Middle frontal gyrus (tissue), 1 donor: Measurements from ENCODE around the gene HKDC1.
"Not testable (repeated sequence)": the region's sequence is repeated elsewhere in the genome, so short reads cannot be mapped to it uniquely, and the experiment has no call there.

Experiments used
- DNase-seq: peaks from one replicate; pipeline ENCODE4 v3.0.0-alpha.2; 2015; ENCODE audit warnings: low spot score; ENCODE audit errors: extremely low spot score

HKDC1 gene, protein sequence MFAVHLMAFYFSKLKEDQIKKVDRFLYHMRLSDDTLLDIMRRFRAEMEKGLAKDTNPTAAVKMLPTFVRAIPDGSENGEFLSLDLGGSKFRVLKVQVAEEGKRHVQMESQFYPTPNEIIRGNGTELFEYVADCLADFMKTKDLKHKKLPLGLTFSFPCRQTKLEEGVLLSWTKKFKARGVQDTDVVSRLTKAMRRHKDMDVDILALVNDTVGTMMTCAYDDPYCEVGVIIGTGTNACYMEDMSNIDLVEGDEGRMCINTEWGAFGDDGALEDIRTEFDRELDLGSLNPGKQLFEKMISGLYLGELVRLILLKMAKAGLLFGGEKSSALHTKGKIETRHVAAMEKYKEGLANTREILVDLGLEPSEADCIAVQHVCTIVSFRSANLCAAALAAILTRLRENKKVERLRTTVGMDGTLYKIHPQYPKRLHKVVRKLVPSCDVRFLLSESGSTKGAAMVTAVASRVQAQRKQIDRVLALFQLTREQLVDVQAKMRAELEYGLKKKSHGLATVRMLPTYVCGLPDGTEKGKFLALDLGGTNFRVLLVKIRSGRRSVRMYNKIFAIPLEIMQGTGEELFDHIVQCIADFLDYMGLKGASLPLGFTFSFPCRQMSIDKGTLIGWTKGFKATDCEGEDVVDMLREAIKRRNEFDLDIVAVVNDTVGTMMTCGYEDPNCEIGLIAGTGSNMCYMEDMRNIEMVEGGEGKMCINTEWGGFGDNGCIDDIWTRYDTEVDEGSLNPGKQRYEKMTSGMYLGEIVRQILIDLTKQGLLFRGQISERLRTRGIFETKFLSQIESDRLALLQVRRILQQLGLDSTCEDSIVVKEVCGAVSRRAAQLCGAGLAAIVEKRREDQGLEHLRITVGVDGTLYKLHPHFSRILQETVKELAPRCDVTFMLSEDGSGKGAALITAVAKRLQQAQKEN

GRCh38 chr10:69220041-69220451, at the start of gene HKDC1:
HKDC1 (plus strand) TSS chr10:69220332; CDS start chr10:69220436, 104 bp downstream.
- DNase-seq: no peak

- DNase-seq: no peak
These were observed 47.7 kb upstream of the HKDC1 start for GRCh38 chr10:69172241-69172982.

- not testable (repeated sequence) for DNase-seq
These were observed 44.8 kb upstream of the HKDC1 start for GRCh38 chr10:69175326-69175725.

DNA sequence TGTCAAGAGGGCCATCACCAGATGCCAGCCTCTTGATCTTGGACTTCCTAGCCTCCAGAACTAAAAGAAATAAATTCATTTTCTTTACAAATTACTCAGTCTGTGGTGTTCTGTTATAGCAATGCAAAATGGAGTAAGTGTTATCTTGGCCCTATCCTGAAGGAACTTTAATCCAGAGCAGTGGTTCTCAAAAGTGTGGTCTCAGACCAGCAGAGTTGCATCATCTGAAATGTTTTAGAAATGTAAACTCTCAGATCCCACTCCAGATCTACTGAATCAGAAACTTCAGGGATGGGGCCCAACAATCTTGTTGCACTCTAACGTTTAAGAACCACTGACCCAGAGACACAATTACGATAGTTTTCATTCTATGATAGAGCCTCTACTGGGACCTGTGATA, 43.3 kb upstream of the HKDC1 start:
- DNase-seq: no peak

GRCh38 chr10:69179089-69179742, 40.9 kb upstream of the HKDC1 start:
- no peak for DNase-seq

DNA sequence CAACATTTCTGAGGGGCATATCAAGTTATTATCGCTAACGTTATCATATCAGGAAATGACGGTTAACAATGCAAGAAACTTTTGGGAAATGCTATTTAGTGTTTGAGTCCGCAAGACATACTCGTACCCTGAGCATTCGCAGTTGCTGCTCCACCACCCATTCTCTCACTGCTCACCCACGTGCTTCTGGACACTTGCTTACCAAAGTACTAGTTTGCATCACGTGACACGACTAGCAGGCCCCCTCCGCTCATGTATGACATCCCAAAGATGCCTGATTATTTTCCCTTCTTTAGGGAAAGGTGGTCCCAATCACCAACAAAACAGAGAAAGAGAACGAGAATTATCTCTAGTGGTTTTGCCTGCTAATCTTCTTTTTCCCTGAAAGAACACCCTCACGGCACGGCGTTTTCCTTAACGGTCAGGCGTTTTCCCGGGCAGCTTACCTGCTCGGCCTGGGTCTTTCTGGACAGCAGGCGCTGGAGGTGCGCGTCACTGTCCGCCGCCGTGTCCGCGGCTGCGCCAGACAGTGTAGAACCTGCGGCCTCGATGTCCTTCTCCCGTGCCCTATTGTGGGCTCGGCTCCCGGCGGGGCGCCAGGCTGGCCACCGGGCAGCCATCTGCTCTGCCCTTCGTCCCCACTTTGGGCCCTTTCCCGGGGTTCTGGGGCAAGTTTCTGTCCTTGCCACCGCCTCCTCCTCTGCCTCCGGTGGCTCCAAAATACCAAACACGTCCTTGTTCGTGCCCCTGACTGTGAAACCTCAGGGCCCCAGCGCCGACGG, 40.2 kb upstream of the HKDC1 start, which contains the start of gene SUPV3L1:
TSS of gene SUPV3L1 (plus strand) at position 492 of the 782 bp plus-strand sequence. CDS start at position 550, 58 bp downstream.
- peak; percentile 94 for DNase-seq

- DNase-seq: no peak
These were observed 39.5 kb upstream of the HKDC1 start for GRCh38 chr10:69180525-69181204.

DNA sequence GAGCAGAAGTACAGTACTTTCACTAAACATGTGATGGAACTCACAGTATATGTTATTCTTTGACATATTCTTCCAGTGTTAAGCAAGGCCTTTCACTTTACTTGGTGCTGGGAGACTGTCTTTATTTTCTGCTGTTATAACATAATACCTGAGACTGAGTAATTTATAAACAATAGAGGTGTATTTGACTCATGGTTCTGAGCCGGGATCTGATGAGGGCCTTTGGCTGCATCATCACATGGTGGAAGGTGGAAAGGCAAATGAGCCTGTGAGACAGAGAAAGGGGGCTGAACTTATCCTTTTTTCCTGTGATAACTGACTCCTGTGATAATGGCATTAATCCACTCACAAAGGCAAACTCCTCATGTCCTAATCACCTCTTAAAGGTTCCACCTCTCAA, 38.7 kb upstream of the HKDC1 start:
- no peak for DNase-seq

- no peak for DNase-seq
These were observed 38.1 kb upstream of the HKDC1 start for GRCh38 chr10:69182005-69182404.

GRCh38 chr10:69186524-69186923, 33.6 kb upstream of the HKDC1 start:
- no peak for DNase-seq

DNA sequence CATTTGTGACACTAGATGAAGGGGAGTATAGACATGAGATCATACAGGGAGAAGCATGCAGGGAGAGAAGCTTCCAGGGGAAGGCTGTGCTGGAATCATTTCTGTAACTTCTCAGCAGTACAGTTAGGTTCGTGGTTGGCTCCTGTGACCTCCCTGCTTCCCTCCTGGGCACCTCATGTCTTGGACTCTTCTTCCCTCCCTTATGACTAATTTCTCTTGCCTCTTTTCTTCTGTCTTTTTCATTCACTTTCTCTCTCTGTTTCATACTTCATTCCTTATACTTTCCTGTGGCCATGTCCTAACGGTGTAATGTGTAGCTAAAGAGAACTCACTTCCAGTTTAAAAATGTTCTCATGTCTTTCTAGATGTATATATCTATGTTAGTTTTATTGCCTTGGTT, 19.1 kb upstream of the HKDC1 start:
- DNase-seq: no peak

DNA sequence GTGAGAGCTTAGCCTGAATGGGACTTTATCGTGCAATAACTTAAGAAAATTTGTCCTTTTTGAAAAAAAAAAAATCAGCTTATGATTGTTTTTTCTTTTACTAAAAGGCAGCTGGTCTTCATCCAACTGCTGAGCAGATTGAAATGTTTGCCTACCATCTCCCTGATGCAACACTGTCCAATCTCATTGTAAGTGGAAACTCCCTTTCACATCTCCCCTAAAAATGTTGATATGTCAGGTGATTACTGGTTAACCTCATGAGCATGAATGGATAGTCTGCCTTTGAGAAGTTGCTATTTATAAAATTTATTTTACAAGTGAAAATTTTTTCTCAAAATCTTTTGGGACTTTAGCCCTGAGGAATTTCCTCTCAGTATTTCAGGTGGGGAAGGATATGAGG, 17.8 kb upstream of the HKDC1 start:
- no peak for DNase-seq

GRCh38 chr10:69208761-69209160, 11.4 kb upstream of the HKDC1 start:
- DNase-seq: no peak

GRCh38 chr10:69209787-69210484, 10.2 kb upstream of the HKDC1 start:
- no peak for DNase-seq

GRCh38 chr10:69211104-69211503, 9.0 kb upstream of the HKDC1 start:
- DNase-seq: no peak

GRCh38 chr10:69211524-69211923, 8.6 kb upstream of the HKDC1 start:
- DNase-seq: no peak

GRCh38 chr10:69213591-69214311, 6.4 kb upstream of the HKDC1 start:
- no peak for DNase-seq

- DNase-seq: no peak
These were observed 5.4 kb upstream of the HKDC1 start for GRCh38 chr10:69214666-69215131.
